NT2/D1 (cell line): Measurements from ENCODE around the gene SMAD6.

Source experiments
- SUZ12 ChIP-seq: IDR thresholded peaks from 2 replicates; pipeline ENCODE4 v1.6.1; 2011; ENCODE audit not compliant: insufficient read length, insufficient read depth; ENCODE audit errors: extremely low read depth
- YY1 ChIP-seq: IDR thresholded peaks from 2 replicates; pipeline ENCODE4 v1.6.1; 2011; ENCODE audit not compliant: insufficient read length, insufficient read depth
- ZNF274 ChIP-seq: IDR thresholded peaks from 2 replicates; pipeline ENCODE4 v1.6.1; 2011; ENCODE audit warnings: mild to moderate bottlenecking, low read depth, low read length

- TF ChIP-seq SUZ12: no peak
- no peak for TF ChIP-seq YY1
- no peak for TF ChIP-seq ZNF274
Observed at GRCh38 chr15:66729331-66729951, 27.4 kb downstream of the SMAD6 start.
